BE2C (cell line): ENCODE data around the gene AKR1B15.

Source experiments
- DNase-seq: peaks from one replicate; pipeline ENCODE4 v3.0.0-alpha.2; 2020
- H3K27me3 ChIP-seq: fragments of 250-450 bp; sonication (Bioruptor Pico); 2 replicates; pipeline ENCODE4 v1.5.1; 2020; ENCODE audit warnings: mild to moderate bottlenecking
- H3K36me3 ChIP-seq: fragments of 250-450 bp; sonication (Bioruptor Pico); 2 replicates; pipeline ENCODE4 v1.5.1; 2020; ENCODE audit warnings: mild to moderate bottlenecking
- H3K4me1 ChIP-seq: fragments of 250-450 bp; sonication (Bioruptor Pico); 2 replicates; pipeline ENCODE4 v1.5.1; 2020
- H3K4me3 ChIP-seq: 2 replicates; pipeline ENCODE4 v1.5.1; 2011; ENCODE audit warnings: low read depth, low read length
- H3K9me3 ChIP-seq: fragments of 250-450 bp; sonication (Bioruptor Pico); 2 replicates; pipeline ENCODE4 v1.5.1; 2020
- CTCF ChIP-seq: IDR thresholded peaks from 2 replicates; pipeline ENCODE4 v1.5.1; 2012; ENCODE audit warnings: mild to moderate bottlenecking, low read depth, low read length

The AKR1B15 gene

GRCh38 chr7:134530460-134530859 is 18.4 kb upstream of the AKR1B15 start:
- TF ChIP-seq CTCF, result no peak
- Histone ChIP-seq H3K4me3 (no peak overlapping the region), H3K36me3 (no peaks in the 10 kb centered on the region), H3K27me3 (peaks cover 15% of the 10 kb centered on the region), H3K9me3 (no peaks in the 10 kb centered on the region), H3K4me1 (no peaks in the 10 kb centered on the region)
- no peak for DNase-seq

- TF ChIP-seq CTCF, result no peak
- no peaks in the 10 kb centered on the region for H3K36me3 ChIP-seq
- DNase-seq, result no peak
- H3K27me3 ChIP-seq, result peaks cover 15% of the 10 kb centered on the region
- H3K4me3 ChIP-seq, result no peak overlapping the region
- H3K9me3 ChIP-seq, result no peaks in the 10 kb centered on the region
- H3K4me1 ChIP-seq, result no peaks in the 10 kb centered on the region
Measured at GRCh38 chr7:134532180-134532953, 16.5 kb upstream of the AKR1B15 start.

- TF ChIP-seq CTCF, result no peak
Measured at GRCh38 chr7:134532954-134533218, 16.0 kb upstream of the AKR1B15 start.

GRCh38 chr7:134533288-134533771 is 15.6 kb upstream of the AKR1B15 start:
- no peaks in the 10 kb centered on the region for H3K4me1 ChIP-seq
- H3K36me3 ChIP-seq, result no peaks in the 10 kb centered on the region
- H3K4me3 ChIP-seq, result no peak overlapping the region
- no peak for TF ChIP-seq CTCF
- DNase-seq, result no peak
- peaks cover 9% of the 10 kb centered on the region for H3K27me3 ChIP-seq
- no peaks in the 10 kb centered on the region for H3K9me3 ChIP-seq

More at GRCh38 chr7:134532954-134533218, 16.0 kb upstream of the AKR1B15 start:
- H3K27me3 ChIP-seq, result peaks cover 13% of the 10 kb centered on the region
- H3K36me3 ChIP-seq, result no peaks in the 10 kb centered on the region
- H3K4me3 ChIP-seq, result no peak overlapping the region
- H3K9me3 ChIP-seq, result no peaks in the 10 kb centered on the region
- no peaks in the 10 kb centered on the region for H3K4me1 ChIP-seq
- no peak for DNase-seq

- TF ChIP-seq CTCF, result no peak
Measured at GRCh38 chr7:134534633-134535032, 14.3 kb upstream of the AKR1B15 start.

GRCh38 chr7:134535272-134535918 is 13.5 kb upstream of the AKR1B15 start:
- DNase-seq, result no peak
- H3K36me3 ChIP-seq, result no peaks in the 10 kb centered on the region
- TF ChIP-seq CTCF, result no peak
- H3K9me3 ChIP-seq, result no peaks in the 10 kb centered on the region
- H3K4me1 ChIP-seq, result no peaks in the 10 kb centered on the region
- H3K27me3 ChIP-seq, result peaks cover 12% of the 10 kb centered on the region
- no peak overlapping the region for H3K4me3 ChIP-seq

More at GRCh38 chr7:134534633-134535032, 14.3 kb upstream of the AKR1B15 start:
- Histone ChIP-seq H3K36me3 (no peaks in the 10 kb centered on the region), H3K4me3 (no peak overlapping the region), H3K9me3 (no peaks in the 10 kb centered on the region), H3K4me1 (no peaks in the 10 kb centered on the region), H3K27me3 (peaks cover 5% of the 10 kb centered on the region; the same call in 1 of the 2 replicates)
- no peak for DNase-seq
